ENCODE data around the gene CCNQ.

GRCh38 chrX:153611298-153612095 lies 12.6 kb upstream of the CCNQ start:
- TF ChIP-seq EZH2 (IDR thresholded peaks at IDR 0.05; ENCODE audit: borderline replicate concordance, low read depth, low read length, severe bottlenecking) = no peak
- TF ChIP-seq CTCF (IDR thresholded peaks at IDR 0.05; ENCODE audit: borderline replicate concordance, extremely low read depth, low read length, poor library complexity, severe bottlenecking) = no peak
